IMR-90 (cell line): Measurements from ENCODE around the gene CD101. TPM values are rescaled to one million over a fixed set of nuclear protein-coding genes. Genes with fewer than 3 reads are reported as not detected.

ENCODE experiments used
- ATAC-seq: fragments of 200-7000 bp; cut with Tn5 transposase; 2 replicates; pipeline ENCODE4 v1.9.1; 2020; ENCODE audit warnings: low read depth, mild to moderate bottlenecking, moderate library complexity
- BruUV-seq: library from RNA; stranded (reverse); fragments of 400-500 nt; replicated peaks from 2 replicates; lab custom pipeline; 2021; lab: Mats Ljungman, UMichigan
- CTCF ChIA-PET: fragments of 300-600 bp; formaldehyde crosslinking; extraction: SDS; loops from one replicate; lab custom pipeline; 2021; ENCODE audit warnings: antibody characterized with exemption; lab: Yijun Ruan, JAX
- POLR2A ChIA-PET: fragments of 300-600 bp; sonication (Branson Sonifier 250); formaldehyde crosslinking; loops from one replicate; lab custom pipeline; 2022; ENCODE audit warnings: antibody characterized with exemption; ENCODE audit not compliant: unreplicated experiment; lab: Charles Lee
- DNase-seq: peaks from one replicate; pipeline ENCODE4 v3.0.0; 2013
- H2AFZ ChIP-seq: replicated peaks from 2 replicates; pipeline ENCODE3; 2013; ENCODE audit warnings: low read length, mild to moderate bottlenecking; ENCODE audit not compliant: poor library complexity
- H2AK5ac ChIP-seq: 2 replicates; pipeline ENCODE4 v1.6.1; 2013; ENCODE audit warnings: low read depth, low read length, inconsistent platforms
- H2AK9ac ChIP-seq: replicated peaks from 2 replicates; pipeline ENCODE3; 2013; ENCODE audit warnings: mild to moderate bottlenecking, low read depth, low read length, moderate library complexity; ENCODE audit not compliant: poor library complexity
- H2BK120ac ChIP-seq: 2 replicates; pipeline ENCODE4 v1.6.1; 2013; ENCODE audit warnings: low read depth, low read length, inconsistent platforms
- H2BK15ac ChIP-seq: 3 replicates; pipeline ENCODE4 v1.6.1; 2013; ENCODE audit warnings: low read depth, low read length, inconsistent platforms
- H2BK20ac ChIP-seq: 2 replicates; pipeline ENCODE4 v1.6.1; 2013; ENCODE audit warnings: low read depth, mild to moderate bottlenecking, inconsistent platforms, low read length, moderate library complexity
- H2BK5ac ChIP-seq: 2 replicates; pipeline ENCODE4 v1.6.1; 2013; ENCODE audit warnings: mild to moderate bottlenecking, low read depth, low read length, inconsistent platforms; ENCODE audit not compliant: poor library complexity, severe bottlenecking
- H3K14ac ChIP-seq: replicated peaks from 2 replicates; pipeline ENCODE4 v1.6.1; 2013; ENCODE audit warnings: low read depth, low read length, inconsistent platforms
- H3K18ac ChIP-seq: 2 replicates; pipeline ENCODE4 v1.6.1; 2013; ENCODE audit warnings: low read depth, low read length, control low read depth
- H3K23ac ChIP-seq: 2 replicates; pipeline ENCODE4 v1.6.1; 2013; ENCODE audit warnings: low read depth, low read length, inconsistent platforms
- H3K27ac ChIP-seq: 2 replicates; pipeline ENCODE4 v1.5.1; 2013; ENCODE audit warnings: mild to moderate bottlenecking, control low read depth, low read length; ENCODE audit not compliant: insufficient read depth
- H3K27me3 ChIP-seq: 2 replicates; pipeline ENCODE4 v1.6.1; 2013; ENCODE audit warnings: low read length; ENCODE audit not compliant: control insufficient read depth, insufficient read depth
- H3K36me3 ChIP-seq: 2 replicates; pipeline ENCODE4 v1.6.1; 2013; ENCODE audit warnings: low read length, mixed read lengths; ENCODE audit not compliant: control insufficient read depth, insufficient read depth
- H3K4ac ChIP-seq: 2 replicates; pipeline ENCODE4 v1.6.1; 2013; ENCODE audit warnings: low read depth, low read length, inconsistent platforms
- H3K4me1 ChIP-seq: 2 replicates; pipeline ENCODE4 v1.6.1; 2013; ENCODE audit warnings: low read length, mixed read lengths; ENCODE audit not compliant: control insufficient read depth, insufficient read depth
- H3K4me2 ChIP-seq: 2 replicates; pipeline ENCODE4 v1.6.1; 2013; ENCODE audit warnings: low read depth, mild to moderate bottlenecking, control low read depth, low read length, moderate library complexity
- H3K4me3 ChIP-seq: 2 replicates; pipeline ENCODE4 v1.5.1; 2013; ENCODE audit warnings: low read depth, mild to moderate bottlenecking, control low read depth, low read length, moderate library complexity; ENCODE audit not compliant: insufficient read depth
- H3K56ac ChIP-seq: 2 replicates; pipeline ENCODE4 v1.6.1; 2013; ENCODE audit warnings: low read length, inconsistent platforms; ENCODE audit not compliant: insufficient read depth; ENCODE audit errors: extremely low read depth
- H3K79me1 ChIP-seq, 2 experiments: 2 replicates each; pipeline ENCODE4 v1.6.1; 2013; ENCODE audit warnings: low read length in 2 of 2, inconsistent platforms in 1 of 2, low read depth in 1 of 2
- H3K9ac ChIP-seq: 2 replicates; pipeline ENCODE4 v1.6.1; 2013; ENCODE audit warnings: low read depth, low read length, control low read depth
- H3K9me1 ChIP-seq: 2 replicates; pipeline ENCODE4 v1.6.1; 2013; ENCODE audit warnings: low read length, inconsistent platforms; ENCODE audit not compliant: insufficient read depth
- H3K9me3 ChIP-seq: 2 replicates; pipeline ENCODE4 v1.6.1; 2013; ENCODE audit warnings: low read length; ENCODE audit not compliant: control insufficient read depth, insufficient read depth
- H4K20me1 ChIP-seq: 2 replicates; pipeline ENCODE4 v1.6.1; 2013; ENCODE audit warnings: low read length, inconsistent platforms; ENCODE audit not compliant: insufficient read depth
- H4K5ac ChIP-seq: 2 replicates; pipeline ENCODE4 v1.6.1; 2013; ENCODE audit warnings: mild to moderate bottlenecking, low read depth, low read length, control low read depth
- H4K8ac ChIP-seq, 2 experiments: 2 replicates each; pipeline ENCODE4 v1.6.1; 2013; ENCODE audit warnings: low read depth in 2 of 2, low read length in 2 of 2, control low read depth in 1 of 2, inconsistent platforms in 1 of 2
- H4K91ac ChIP-seq: 2 replicates; pipeline ENCODE4 v1.6.1; 2013; ENCODE audit warnings: low read depth, low read length, inconsistent platforms; ENCODE audit not compliant: insufficient read depth
- BHLHE40 ChIP-seq: fragments of 150-350 bp; IDR thresholded peaks from 2 replicates; pipeline ENCODE4 v1.6.1; 2016; ENCODE audit warnings: mild to moderate bottlenecking, low read depth, low read length
- CHD1 ChIP-seq: IDR thresholded peaks from 2 replicates; pipeline ENCODE4 v1.6.1; 2012; ENCODE audit warnings: low read depth, low read length, improper control_type of control experiment
- ELK1 ChIP-seq: fragments of 150-350 bp; IDR thresholded peaks from 2 replicates; pipeline ENCODE4 v1.6.1; 2016; ENCODE audit warnings: low read depth, mild to moderate bottlenecking, low read length, moderate library complexity, borderline replicate concordance
- FOS ChIP-seq: fragments of 150-350 bp; IDR thresholded peaks from 2 replicates; pipeline ENCODE4 v1.6.1; 2016; ENCODE audit warnings: low read depth, low read length
- MAZ ChIP-seq: IDR thresholded peaks from 2 replicates; pipeline ENCODE4 v1.6.1; 2012; ENCODE audit warnings: low read depth, mild to moderate bottlenecking, low read length, improper control_type of control experiment, moderate library complexity, borderline replicate concordance
- MXI1 ChIP-seq: IDR thresholded peaks from 2 replicates; pipeline ENCODE4 v1.6.1; 2012; ENCODE audit warnings: low read depth, mild to moderate bottlenecking, low read length, moderate library complexity, borderline replicate concordance
- NFE2L2 ChIP-seq: fragments of 150-350 bp; IDR thresholded peaks from 2 replicates; pipeline ENCODE4 v1.6.1; 2016; ENCODE audit warnings: low read depth, mild to moderate bottlenecking, low read length
- POLR2A ChIP-seq: IDR thresholded peaks from 2 replicates; pipeline ENCODE4 v1.6.1; 2012; ENCODE audit warnings: mild to moderate bottlenecking, low read depth, low read length
- RAD21 ChIP-seq: IDR thresholded peaks from 2 replicates; pipeline ENCODE4 v1.6.1; 2012; ENCODE audit warnings: low read length, improper control_type of control experiment
- RCOR1 ChIP-seq: IDR thresholded peaks from 2 replicates; pipeline ENCODE4 v1.6.1; 2012; ENCODE audit warnings: mild to moderate bottlenecking, low read length, improper control_type of control experiment; ENCODE audit not compliant: insufficient replicate concordance
- RFX5 ChIP-seq: IDR thresholded peaks from 2 replicates; pipeline ENCODE4 v1.8.0; 2012; ENCODE audit warnings: low read depth, mild to moderate bottlenecking, low read length, moderate library complexity
- SMC3 ChIP-seq: fragments of 150-350 bp; IDR thresholded peaks from 2 replicates; pipeline ENCODE4 v1.6.1; 2016; ENCODE audit warnings: low read depth, mild to moderate bottlenecking, antibody characterized with exemption, low read length, moderate library complexity
- USF2 ChIP-seq: fragments of 150-350 bp; IDR thresholded peaks from 2 replicates; pipeline ENCODE4 v1.6.1; 2017; ENCODE audit warnings: mild to moderate bottlenecking, antibody characterized with exemption, low read length, low read depth
- WGBS, 2 experiments: methylation state at CpG; one replicate each; pipeline versions ENCODE4 v1.1.5 to v1.1.7; 2013; ENCODE audit warnings: missing lambda C conversion rate in 2 of 2; ENCODE audit not compliant: insufficient read length in 1 of 2; ENCODE audit errors: extremely low coverage in 2 of 2; 5-methylcytosine and 5-hydroxymethylcytosine counted together
- dilution Hi-C: fragments of 300-500 bp; cut with HindIII; formaldehyde crosslinking; loops from one replicate; pipeline ENCODE4 v1.14.3; 2018; ENCODE audit warnings: low sequenced_read_pairs; ENCODE audit not compliant: unreplicated experiment
- in situ Hi-C: fragments of 300-500 bp; cut with MboI; formaldehyde crosslinking; loops from 3 replicates; pipeline ENCODE4 v1.14.3; 2019; ENCODE audit warnings: low sequenced_read_pairs, inconsistent platforms, mixed read lengths
- intact Hi-C: fragments of 100-400 bp; cut with micrococcal nuclease; formaldehyde crosslinking; loops from 2 replicates; pipeline ENCODE4 v1.10.0; 2022
- polyA plus RNA-seq, 3 experiments: library from polyadenylated mRNA; depleted of rRNA; stranded (reverse); fragments of >200 nt; gene quantifications; 2 replicates each; pipeline ENCODE4 v1.2.3, GENCODE V29; 2012; ENCODE audit warnings: low replicate concordance in 1 of 3
- total RNA-seq: library from RNA; depleted of rRNA; stranded (reverse); fragments of >200 nt; gene quantifications from 2 replicates; pipeline ENCODE4 v1.2.3, GENCODE V29; 2012

The CD101 gene
- total and polyA plus RNA-seq, 2 of the 4 experiments (the other 2 are of a cell fraction) = not detected

DNA sequence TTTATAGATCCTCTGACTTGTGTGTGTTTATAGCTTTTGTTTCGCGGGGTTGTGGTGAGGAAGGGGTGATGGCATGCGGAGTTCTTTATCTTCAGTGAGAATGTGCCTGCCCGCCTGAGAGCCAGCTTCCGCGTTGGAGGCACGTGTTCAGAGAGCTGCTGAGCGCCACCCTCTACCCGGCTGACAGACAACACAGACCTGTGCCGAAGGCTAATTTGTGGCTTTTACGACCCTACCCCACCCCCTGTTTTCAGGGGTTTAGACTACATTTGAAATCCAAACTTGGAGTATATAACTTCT is 14.4 kb upstream of the CD101 start:
- Histone ChIP-seq H3K4ac (no peak overlapping the region), H2BK120ac (no peak overlapping the region), H2BK20ac (no peak overlapping the region), H2AK9ac (no peak overlapping the region), H4K5ac (no peak overlapping the region), H3K36me3 (no peaks in the 10 kb centered on the region), H3K27me3 (peaks cover 5% of the 10 kb centered on the region; the same call in 1 of the 2 replicates), H3K9me1 (no peaks in the 10 kb centered on the region), H3K4me2 (no peak overlapping the region), H3K9ac (no peak overlapping the region), H3K14ac (no peak overlapping the region), H2AK5ac (no peak overlapping the region), H4K91ac (no peak overlapping the region), H3K27ac (no peak overlapping the region), H2AFZ (no peak overlapping the region), H3K4me3 (no peak overlapping the region), H4K20me1 (no peaks in the 10 kb centered on the region), H2BK15ac (no peak overlapping the region), H3K4me1 (no peaks in the 10 kb centered on the region), H3K9me3 (no peaks in the 10 kb centered on the region), H3K18ac (no peak overlapping the region), H3K23ac (no peak overlapping the region), H3K56ac (no peak overlapping the region), H4K8ac (no peak overlapping the region), H3K79me1 (no peaks in the 10 kb centered on the region), H2BK5ac (no peak overlapping the region)
- CTCF ChIA-PET = no interaction called here
- no peak for DNase-seq
- BruUV-seq = no TSS peak
- dilution Hi-C loops (no loop called here), in situ Hi-C loops (no loop called here), intact Hi-C loops (no loop called here)
- ATAC-seq = no peak
- WGBS, 2 experiments = no CpG with 5 or more reads among the region's 11 CpGs
- TF ChIP-seq RCOR1 (no peak), MAZ (no peak), CHD1 (no peak), MXI1 (no peak), SMC3 (no peak), RFX5 (no peak), POLR2A (no peak), ELK1 (no peak), BHLHE40 (no peak), NFE2L2 (no peak), RAD21 (no peak), USF2 (no peak), FOS (no peak)
- POLR2A ChIA-PET = no interaction called here
